GM23338 (cell line): ENCODE data around the gene WRAP53. TPM values are rescaled to one million over a fixed set of nuclear protein-coding genes. Genes with fewer than 3 reads are reported as not detected.
A peak's percentile ranks its signal among the peaks of the same experiment; 100 is the strongest.

ENCODE experiments used
- ATAC-seq: fragments of 200-7000 bp; cut with Tn5 transposase; 3 replicates; pipeline ENCODE4 v1.9.1; 2020
- DNase-seq: peaks from one replicate; pipeline ENCODE4 v3.0.0-alpha.2; 2015; ENCODE audit warnings: low spot score
- H2AFZ ChIP-seq: fragments of 200-600 bp; sonication (generic); 2 replicates; pipeline ENCODE4 v1.8.0; 2016; ENCODE audit warnings: antibody characterized with exemption, mild to moderate bottlenecking, moderate library complexity
- H3F3A ChIP-seq: fragments of 200-600 bp; sonication (generic); replicated peaks from 2 replicates; pipeline ENCODE4 v1.8.0; 2017; ENCODE audit warnings: antibody characterized with exemption, mixed run types, low read depth
- H3K27ac ChIP-seq: fragments of 200-600 bp; sonication (generic); 2 replicates; pipeline ENCODE4 v1.6.1; 2016; ENCODE audit warnings: low read depth
- H3K27me3 ChIP-seq: fragments of 200-600 bp; sonication (generic); 2 replicates; pipeline ENCODE4 v1.8.0; 2016; ENCODE audit warnings: mild to moderate bottlenecking, mixed run types, moderate library complexity; ENCODE audit not compliant: insufficient read depth
- H3K36me3 ChIP-seq: fragments of 200-600 bp; sonication (generic); 2 replicates; pipeline ENCODE4 v1.8.0; 2016; ENCODE audit warnings: mild to moderate bottlenecking; ENCODE audit not compliant: insufficient read depth
- H3K4me1 ChIP-seq: fragments of 200-600 bp; sonication (generic); 2 replicates; pipeline ENCODE4 v1.8.0; 2016; ENCODE audit warnings: mild to moderate bottlenecking, moderate library complexity; ENCODE audit not compliant: insufficient read depth
- H3K4me2 ChIP-seq: fragments of 200-600 bp; sonication (generic); 2 replicates; pipeline ENCODE4 v1.7.1; 2017; ENCODE audit warnings: mixed run types
- H3K4me3 ChIP-seq: fragments of 200-600 bp; sonication (generic); 2 replicates; pipeline ENCODE4 v1.6.1; 2016; ENCODE audit warnings: mixed run types
- H3K79me2 ChIP-seq: fragments of 200-600 bp; sonication (generic); replicated peaks from 2 replicates; pipeline ENCODE4 v1.8.0; 2017; ENCODE audit warnings: mild to moderate bottlenecking; ENCODE audit not compliant: insufficient read depth
- H3K9me2 ChIP-seq: fragments of 200-600 bp; sonication (generic); 2 replicates; pipeline ENCODE4 v1.8.0; 2017; ENCODE audit not compliant: insufficient read depth
- H4K20me1 ChIP-seq: fragments of 200-600 bp; sonication (generic); replicated peaks from 2 replicates; pipeline ENCODE4 v1.8.0; 2017; ENCODE audit warnings: mild to moderate bottlenecking; ENCODE audit not compliant: insufficient read depth
- H3K27ac Mint-ChIP-seq: 2 replicates; pipeline ENCODE4 v1.8.0; 2020; ENCODE audit warnings: inconsistent platforms, mild to moderate bottlenecking, moderate library complexity, mixed read lengths
- H3K27me3 Mint-ChIP-seq: 3 replicates; pipeline ENCODE4 v1.8.0; 2022; ENCODE audit warnings: low read depth, mild to moderate bottlenecking, moderate library complexity, mixed read lengths, inconsistent platforms; ENCODE audit not compliant: insufficient read depth, poor library complexity
- H3K36me3 Mint-ChIP-seq: 3 replicates; pipeline ENCODE4 v1.8.0; 2021; ENCODE audit warnings: low read depth, mild to moderate bottlenecking, inconsistent platforms, moderate library complexity, mixed read lengths
- H3K4me1 Mint-ChIP-seq: 3 replicates; pipeline ENCODE4 v1.8.0; 2020; ENCODE audit warnings: mild to moderate bottlenecking, inconsistent platforms, mixed read lengths
- H3K4me3 Mint-ChIP-seq: 3 replicates; pipeline ENCODE4 v1.8.0; 2021; ENCODE audit warnings: moderate library complexity, mild to moderate bottlenecking, inconsistent platforms, mixed read lengths
- H3K9me3 Mint-ChIP-seq: 3 replicates; pipeline ENCODE4 v1.8.0; 2020; ENCODE audit warnings: moderate library complexity, mild to moderate bottlenecking, inconsistent platforms, mixed read lengths
- CREB1 ChIP-seq: fragments of 250-450 bp; sonication (Bioruptor Pico); IDR thresholded peaks from 2 replicates; pipeline ENCODE4 v1.5.0; 2020; ENCODE audit warnings: low read depth, mild to moderate bottlenecking, moderate library complexity
- EZH2phosphoT487 ChIP-seq: fragments of 200-600 bp; sonication (generic); IDR thresholded peaks from one replicate; pipeline ENCODE4 v1.8.1; 2018; ENCODE audit warnings: antibody characterized with exemption; ENCODE audit not compliant: unreplicated experiment
- REST ChIP-seq: IDR thresholded peaks from one replicate; pipeline ENCODE4 v1.6.1; 2018; ENCODE audit warnings: antibody characterized with exemption; ENCODE audit not compliant: unreplicated experiment
- ZNF462 ChIP-seq: fragments of 250-450 bp; sonication (Bioruptor Pico); IDR thresholded peaks from 2 replicates; pipeline ENCODE4 v1.5.0; 2020; ENCODE audit warnings: mild to moderate bottlenecking, moderate library complexity
- polyA plus RNA-seq: library from polyadenylated mRNA; unstranded; fragments of >200 nt; fragmentation: Nextera tagmentation; extraction: Ambion mirVana; gene quantifications from 2 replicates; pipeline ENCODE4 v1.2.1, GENCODE V29; 2016
- total RNA-seq: library from RNA; depleted of rRNA; stranded (reverse); fragments of >200 nt; shearing (Covaris generic); gene quantifications from 2 replicates; pipeline ENCODE4 v1.2.3, GENCODE V29; 2014

The WRAP53 gene
- total and polyA plus RNA-seq, 2 experiments from 2014 or later: 28.1 to 33.3 TPM

- Mint-ChIP-seq H3K36me3 (no peaks in the 10 kb centered on the region), H3K4me3 (no peak overlapping the region), H3K9me3 (no peaks in the 10 kb centered on the region), H3K27ac (no peak overlapping the region), H3K27me3 (peaks cover 23% of the 10 kb centered on the region), H3K4me1 (peaks cover 38% of the 10 kb centered on the region)
- H3K27ac ChIP-seq: no peak overlapping the region
- no peaks in the 10 kb centered on the region for H3K36me3 ChIP-seq
- peaks cover 21% of the 10 kb centered on the region for H3K27me3 ChIP-seq
- TF ChIP-seq ZNF462 (CRISPR knock-in tag) (no peak), EZH2phosphoT487 (no peak)
- no peak overlapping the region for H2AFZ ChIP-seq
- H3K79me2 ChIP-seq: no peaks in the 10 kb centered on the region
- no peaks in the 10 kb centered on the region for H3K9me2 ChIP-seq
- DNase-seq: no peak
- H3K4me3 ChIP-seq: no peak overlapping the region
- 0 out of 2 replicates have a peak, but pooled peaks cover 3% of the 10 kb centered on the region for H3F3A ChIP-seq
- no peak overlapping the region for H3K4me2 ChIP-seq
- ATAC-seq: no peak
- H4K20me1 ChIP-seq: no peaks in the 10 kb centered on the region
- H3K4me1 ChIP-seq: peaks cover 26% of the 10 kb centered on the region
These were observed 31.4 kb downstream of the WRAP53 start for GRCh38 chr17:7719661-7720060.

- Histone ChIP-seq H3K4me3 (no peak overlapping the region), H2AFZ (no peak overlapping the region), H3K4me2 (no peak overlapping the region), H4K20me1 (no peaks in the 10 kb centered on the region), H3F3A (0 out of 2 replicates have a peak, but pooled peaks cover 3% of the 10 kb centered on the region), H3K27me3 (peaks cover 21% of the 10 kb centered on the region), H3K9me2 (no peaks in the 10 kb centered on the region), H3K4me1 (peaks cover 26% of the 10 kb centered on the region), H3K36me3 (no peaks in the 10 kb centered on the region), H3K79me2 (no peaks in the 10 kb centered on the region), H3K27ac (no peak overlapping the region)
- ATAC-seq (no peak), DNase-seq (peak; percentile 28)
- no peaks in the 10 kb centered on the region for H3K36me3 Mint-ChIP-seq
- no peak overlapping the region; the same call in 2 of the 3 replicates for H3K4me3 Mint-ChIP-seq
- no peak overlapping the region for H3K27ac Mint-ChIP-seq
- no peaks in the 10 kb centered on the region for H3K9me3 Mint-ChIP-seq
- H3K27me3 Mint-ChIP-seq: peaks cover 23% of the 10 kb centered on the region
- peaks cover 37% of the 10 kb centered on the region for H3K4me1 Mint-ChIP-seq
- TF ChIP-seq CREB1 (CRISPR knock-in tag): no peak
- no peak for TF ChIP-seq REST
- TF ChIP-seq EZH2phosphoT487: no peak
These were observed 31.8 kb downstream of the WRAP53 start for GRCh38 chr17:7720125-7720524.
